GM21786 (cell line): ENCODE data around the gene RERE.
"Not testable (repeated sequence)": the region's sequence is repeated elsewhere in the genome, so short reads cannot be mapped to it uniquely, and the experiment has no call there.

Experiments used
- ATAC-seq: cut with Tn5 transposase; IDR thresholded peaks from one replicate; pipeline ENCODE4 v1.9.1; 2021; ENCODE audit not compliant: unreplicated experiment

Gene RERE

DNA sequence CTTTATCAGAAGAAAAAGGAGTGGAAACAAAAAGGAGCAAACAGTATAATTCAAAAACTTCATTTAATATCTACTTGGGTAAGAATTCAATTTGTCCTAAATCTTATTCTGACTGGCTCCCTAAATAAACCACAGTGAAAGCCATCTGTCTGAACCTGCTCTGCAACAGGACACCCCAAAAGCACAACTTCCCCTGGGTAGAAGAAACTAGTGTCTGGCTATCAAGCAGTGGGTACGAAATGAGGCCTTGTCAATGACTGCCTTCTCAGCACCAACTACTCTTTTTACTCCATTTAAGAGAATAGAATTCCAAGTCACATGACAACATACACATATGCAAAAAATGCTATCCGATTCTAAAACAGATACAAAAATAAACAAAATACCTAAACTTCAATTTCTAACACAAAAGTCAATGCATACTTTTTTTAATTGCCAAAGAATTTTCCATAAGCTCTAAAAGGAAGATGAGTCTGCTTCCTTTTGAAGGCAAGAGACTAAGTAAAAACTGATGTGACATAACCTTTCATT, 292.7 kb downstream of the RERE start:
- ATAC-seq, result no peak

DNA sequence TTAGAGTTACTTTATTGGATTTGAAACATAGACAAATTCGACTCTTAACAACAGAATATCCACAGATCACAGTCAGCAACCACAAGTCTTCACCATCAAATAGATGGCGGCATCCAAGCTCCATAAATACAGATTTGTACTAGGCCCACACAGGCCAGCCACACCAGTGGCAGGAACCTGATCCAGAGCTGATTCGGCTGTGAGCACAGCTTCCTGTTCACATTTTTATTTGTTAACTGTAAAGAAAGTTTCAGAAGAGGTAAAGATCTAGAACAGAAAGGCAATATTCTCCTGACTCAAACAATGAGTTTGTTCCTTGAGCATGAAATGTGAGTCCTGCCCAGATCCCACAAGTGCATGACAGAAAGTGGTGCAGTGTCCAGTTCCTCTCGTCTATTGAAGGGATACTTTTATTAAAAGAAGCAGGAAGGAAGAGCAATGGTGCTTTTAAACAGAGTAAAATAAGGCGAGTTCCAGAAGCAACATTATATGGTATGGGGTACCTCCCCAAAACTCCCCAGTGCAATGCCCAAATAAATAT, 293.7 kb downstream of the RERE start:
- no peak for ATAC-seq

DNA sequence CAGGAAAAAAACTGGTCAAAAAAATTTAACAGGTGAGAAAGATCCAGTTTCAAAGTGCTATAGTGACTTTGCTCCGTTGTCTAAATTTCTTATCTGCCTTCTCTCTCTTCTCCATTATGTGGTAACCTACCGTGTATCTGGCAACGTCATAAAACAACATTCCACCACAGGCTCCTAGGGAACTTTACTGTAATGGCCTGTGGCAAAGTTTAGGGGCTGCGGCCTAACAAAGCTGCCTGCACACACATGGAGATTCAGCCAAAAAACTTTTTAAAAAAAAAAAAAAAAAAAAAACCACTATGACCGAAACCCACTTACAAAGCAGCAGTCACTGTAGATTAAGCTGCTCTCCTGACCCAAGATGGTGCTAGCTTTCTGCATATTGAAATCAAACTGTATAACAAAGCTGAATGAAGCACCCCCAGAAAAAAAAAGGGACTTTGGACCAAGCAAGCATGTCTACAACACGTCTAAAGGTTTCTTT, 296.9 kb downstream of the RERE start:
- no peak for ATAC-seq

DNA sequence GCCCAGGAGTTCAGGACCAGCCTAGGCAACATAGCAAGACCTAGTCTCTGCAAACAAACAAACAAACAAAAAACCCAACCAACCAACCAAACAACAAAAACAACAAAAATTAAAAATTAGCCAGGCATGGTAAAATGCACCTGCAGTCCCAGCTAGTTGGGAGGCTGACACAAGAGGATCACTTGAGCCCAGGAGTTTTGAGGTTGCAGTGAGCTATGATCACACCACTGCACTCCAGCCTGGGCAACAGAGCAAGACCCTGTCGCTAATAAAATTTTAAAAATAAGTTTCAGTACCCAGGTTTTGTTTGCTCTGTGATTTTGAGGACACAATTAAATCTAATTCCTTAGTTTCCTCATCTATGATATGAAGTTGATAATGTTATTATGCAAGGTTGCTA, 298.3 kb downstream of the RERE start:
- no peak for ATAC-seq

DNA sequence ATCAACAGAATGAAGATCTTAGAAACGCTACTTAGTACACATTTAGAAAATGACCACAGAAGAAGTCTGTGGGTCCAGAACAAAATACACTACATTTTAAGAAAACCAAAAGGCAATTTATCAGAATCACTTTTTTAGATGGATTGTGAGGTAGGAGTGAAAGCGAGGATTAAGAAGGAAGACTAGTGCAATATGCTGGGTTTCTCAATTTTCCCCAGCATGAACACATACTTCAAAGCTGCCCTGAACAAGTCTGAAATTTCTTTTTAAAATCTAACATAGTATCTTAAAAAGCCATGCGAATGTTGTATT, 299.0 kb downstream of the RERE start:
- no peak for ATAC-seq

DNA sequence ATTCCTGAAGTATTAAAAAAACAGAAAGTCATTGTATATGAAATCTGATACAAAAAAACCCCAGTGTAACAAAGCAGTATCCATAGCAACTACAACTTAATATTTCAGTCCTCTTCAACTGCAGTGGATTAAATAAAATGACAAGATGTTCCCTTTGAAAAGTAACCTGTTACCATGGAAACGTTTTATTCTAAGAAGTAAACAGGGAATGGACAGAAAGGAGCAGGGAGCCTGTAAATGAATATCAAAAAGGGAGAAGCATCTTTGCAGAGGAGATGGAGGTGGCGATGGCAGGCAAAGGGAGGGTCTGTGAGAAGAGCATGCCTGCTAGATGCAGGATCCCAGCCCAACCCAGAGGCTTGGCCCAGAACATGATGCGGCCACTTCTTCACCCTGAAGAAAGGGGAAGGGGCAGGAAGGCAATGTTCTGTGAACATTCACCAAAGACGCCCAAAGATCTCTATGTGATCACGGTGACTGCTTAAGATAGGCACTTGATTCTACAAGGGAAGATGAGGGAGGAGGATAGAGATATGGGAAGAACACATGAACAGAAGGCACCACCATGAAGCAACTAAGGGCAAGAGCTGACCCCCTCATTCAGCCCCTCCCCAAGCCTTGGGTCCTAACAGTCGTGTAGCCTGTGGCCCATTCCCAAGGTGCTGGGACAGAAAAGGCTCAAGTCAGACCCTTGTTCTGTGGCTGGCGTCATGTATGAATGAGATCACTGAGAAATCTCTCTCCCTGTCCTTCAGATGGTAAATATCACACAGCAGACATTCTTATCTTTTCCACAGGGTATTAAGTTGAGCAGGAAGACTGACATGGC, 299.6 kb downstream of the RERE start:
- no peak for ATAC-seq

DNA sequence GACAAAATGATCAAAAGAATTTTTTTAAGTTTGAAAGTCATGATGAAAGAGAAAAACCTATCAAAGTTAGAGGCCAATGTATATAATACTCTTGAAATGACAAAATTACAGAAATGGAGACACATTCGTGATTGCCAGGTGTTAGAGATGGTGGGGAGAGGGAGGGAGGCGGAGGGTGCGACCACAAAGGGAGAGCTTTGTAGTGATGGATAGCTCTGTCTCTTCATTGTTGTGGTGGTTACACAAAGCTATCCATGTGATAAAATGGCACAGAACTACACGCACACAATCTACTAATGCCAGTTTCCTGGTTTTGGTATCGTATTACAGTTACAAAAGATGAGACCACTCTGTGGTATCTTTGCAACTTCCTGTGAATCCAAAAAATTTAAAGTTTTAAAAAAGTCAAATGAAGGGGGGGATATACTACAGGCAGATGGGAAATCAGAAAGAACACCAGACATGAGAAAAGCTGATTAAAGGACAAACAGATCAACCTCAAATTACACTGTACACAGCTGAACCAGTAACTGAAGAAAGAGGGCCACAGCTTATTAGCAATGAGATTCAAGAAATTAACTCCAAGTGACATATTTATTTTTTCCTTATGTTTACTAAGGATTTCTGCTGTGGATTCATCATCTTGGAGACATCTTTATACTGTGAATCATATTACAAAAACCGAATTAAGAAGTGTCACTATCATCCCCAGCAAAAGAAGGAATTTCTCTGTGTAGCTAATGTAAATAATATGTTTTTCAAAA, 300.5 kb downstream of the RERE start:
- ATAC-seq, result no peak

DNA sequence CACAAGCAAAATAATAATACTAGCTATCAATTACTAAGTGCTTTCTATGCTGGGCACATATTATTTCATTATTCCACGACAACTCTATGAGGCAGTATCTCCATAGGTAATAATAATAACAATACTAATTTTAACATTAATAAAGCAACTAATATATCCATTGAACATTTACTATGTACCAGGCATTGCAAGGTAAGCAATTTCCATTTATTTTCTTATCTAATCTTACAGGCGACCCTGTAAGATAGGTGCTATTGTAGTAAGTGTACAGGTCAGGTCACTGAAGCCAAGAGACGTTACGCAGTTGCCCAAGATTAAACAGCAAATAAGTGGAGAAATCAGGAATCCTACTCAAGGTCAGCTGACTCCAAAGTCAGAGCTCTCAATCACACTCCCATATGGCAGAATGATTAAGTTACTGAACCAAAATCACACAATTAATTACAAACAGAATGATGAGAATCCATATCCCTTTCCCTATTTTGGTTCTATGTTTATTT, 301.1 kb downstream of the RERE start:
- ATAC-seq, result no peak

DNA sequence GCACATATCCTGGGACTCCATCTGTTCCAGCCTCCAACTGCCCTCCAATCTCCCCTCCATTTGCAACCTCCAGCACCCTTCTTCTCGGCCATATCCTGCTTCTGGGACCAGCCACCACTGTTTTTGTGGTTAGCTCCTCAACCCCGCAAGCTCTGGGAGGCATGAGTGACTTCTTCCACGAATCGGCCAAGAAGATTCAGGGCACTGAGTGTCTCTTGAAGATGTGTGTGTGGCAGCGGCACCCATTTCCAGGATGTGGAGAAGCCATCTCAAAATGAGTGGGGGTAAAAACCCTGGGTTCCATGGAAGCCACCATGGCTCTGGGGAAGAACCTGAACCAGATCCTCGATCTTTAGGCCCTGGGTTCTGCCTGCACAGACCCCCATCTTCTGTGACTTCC, 304.9 kb downstream of the RERE start:
- no peak for ATAC-seq

DNA sequence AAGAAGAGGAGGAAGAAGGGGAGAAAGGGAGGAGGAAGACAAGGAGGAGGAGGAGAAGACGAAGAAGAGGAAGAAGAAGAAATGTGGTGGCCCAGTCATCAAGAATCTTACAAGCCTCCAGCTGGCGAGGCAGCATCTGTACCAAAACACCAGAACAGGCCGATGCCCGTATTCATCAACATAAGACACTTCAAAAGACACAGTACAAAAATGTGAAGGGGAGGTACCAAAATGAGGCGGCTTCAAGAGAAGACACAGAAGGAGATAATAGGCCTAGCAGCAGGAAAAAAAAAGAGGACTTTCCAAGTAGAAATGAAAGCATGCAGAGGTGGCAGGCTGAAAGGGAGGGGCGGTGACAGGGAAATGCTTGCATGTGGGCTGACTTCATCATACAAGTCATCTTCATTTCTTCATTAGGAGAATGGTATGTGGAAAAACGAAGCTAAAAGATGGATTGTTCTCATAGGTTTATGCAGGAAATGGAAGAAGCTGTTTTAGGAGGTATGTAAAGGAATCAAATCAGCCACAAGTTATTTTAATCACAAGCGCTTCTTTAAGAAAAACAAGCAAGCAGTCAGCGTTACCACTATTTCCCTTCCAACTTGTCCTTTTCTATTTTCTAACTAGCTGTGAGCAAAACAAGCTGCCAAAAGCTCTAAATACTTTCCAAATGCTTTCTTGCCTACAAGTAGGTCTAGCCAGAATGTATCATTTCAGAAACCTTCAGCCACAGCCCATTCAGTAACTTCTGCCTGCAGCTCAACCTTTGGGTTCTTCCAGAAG, 307.2 kb downstream of the RERE start:
- no peak for ATAC-seq

DNA sequence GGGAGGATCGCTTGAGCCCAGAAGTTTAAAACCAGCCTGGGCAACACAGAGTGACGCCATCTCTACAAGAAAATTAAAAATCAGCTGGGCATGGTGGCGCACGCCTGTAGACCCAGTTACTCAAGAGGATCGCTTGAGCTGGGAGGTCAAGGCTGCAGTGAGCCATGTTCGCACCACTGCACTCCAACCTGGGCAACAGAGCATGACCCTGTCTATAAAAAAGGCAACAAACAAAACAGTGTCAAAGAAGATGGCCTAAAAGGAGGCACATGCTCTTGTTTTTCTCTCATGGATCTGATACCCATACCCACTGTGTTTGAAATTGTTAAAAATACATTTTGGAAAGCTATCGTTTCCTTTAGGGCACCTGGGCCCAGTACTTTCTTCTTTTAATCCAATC, 307.9 kb downstream of the RERE start:
- no peak for ATAC-seq

DNA sequence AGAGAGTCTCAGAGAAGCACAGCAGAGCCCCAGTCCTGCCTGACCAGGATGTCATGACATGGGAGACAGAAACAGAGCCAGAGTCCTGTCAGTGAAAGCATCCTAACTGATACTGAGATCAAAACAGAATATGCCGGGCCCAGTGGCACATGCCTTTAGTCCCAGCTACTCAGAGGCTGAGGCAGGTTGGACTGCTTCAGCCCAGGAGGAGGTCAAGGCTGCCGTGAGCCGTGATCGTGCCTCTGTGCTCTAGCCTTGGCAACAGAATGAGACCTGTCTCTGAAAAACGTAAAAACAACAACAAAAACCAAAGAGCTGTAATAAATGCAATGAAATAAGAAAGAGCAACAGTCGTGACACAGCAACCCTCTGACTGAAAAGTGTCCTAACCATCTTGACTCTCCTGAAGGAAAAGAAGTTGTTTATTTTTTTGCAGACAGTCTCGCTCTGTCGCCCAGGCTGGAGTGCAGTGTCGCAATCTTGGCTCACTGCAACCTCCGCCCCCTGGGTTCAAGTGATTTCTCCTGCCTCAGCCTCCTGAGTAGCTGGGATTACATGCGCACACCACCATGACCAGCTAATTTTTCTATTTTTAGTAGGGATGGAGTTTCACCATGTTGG, 310.3 kb downstream of the RERE start:
- no peak for ATAC-seq

DNA sequence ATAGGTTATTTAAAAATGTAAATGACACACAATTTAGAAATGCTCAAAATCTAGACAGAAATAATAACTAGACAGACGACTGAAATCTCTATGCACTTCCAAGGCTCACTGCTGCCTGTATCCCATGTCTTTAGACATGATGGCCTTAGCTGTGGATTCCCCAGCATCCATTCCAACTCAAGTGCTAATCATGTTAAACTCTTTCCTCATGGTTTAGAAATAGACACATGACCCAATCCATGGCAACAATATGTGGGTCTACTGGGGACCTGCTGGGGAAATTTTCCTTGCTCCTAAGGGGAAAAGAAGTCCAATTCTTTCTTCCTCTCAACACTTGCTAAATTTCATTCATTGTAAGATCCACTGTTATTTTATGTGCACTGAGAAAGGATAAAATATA, 311.0 kb downstream of the RERE start:
- no peak for ATAC-seq

DNA sequence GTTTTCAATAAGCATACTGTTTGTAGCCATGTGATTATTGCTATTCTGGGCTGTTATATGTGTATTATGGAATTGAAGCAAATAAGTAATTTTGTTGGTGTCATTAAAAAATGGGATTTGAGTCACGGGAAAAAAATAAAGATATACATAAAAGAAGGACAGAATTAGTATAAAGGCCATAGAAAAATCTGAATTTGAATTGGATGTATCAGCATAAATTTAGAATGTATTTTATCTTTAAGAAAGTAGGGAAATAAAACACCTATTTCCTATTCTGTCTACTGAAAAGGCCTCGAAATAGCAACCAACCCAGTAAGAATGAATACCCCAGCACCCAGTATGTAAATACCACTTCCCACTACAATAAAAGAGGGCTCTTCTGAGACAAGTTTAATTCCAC, 313.6 kb downstream of the RERE start:
- ATAC-seq, result no peak

DNA sequence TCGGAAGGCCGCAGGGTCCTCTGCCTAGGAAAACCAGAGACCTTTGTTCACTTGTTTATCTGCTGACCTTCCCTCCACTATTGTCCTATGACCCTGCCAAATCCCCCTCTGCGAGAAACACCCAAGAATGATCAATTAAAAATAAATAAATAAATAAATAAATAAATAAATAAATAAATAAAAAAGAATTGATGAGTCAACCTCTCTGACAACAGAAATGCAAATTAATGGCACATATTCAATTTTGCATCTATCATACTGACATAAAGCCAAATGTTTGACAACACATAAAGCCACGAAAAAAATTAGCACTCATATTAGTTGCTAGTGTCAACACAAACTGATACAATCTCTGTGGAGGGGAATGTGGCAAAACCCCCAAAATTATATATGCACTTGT, 314.5 kb downstream of the RERE start:
- ATAC-seq, result not testable (repeated sequence)

DNA sequence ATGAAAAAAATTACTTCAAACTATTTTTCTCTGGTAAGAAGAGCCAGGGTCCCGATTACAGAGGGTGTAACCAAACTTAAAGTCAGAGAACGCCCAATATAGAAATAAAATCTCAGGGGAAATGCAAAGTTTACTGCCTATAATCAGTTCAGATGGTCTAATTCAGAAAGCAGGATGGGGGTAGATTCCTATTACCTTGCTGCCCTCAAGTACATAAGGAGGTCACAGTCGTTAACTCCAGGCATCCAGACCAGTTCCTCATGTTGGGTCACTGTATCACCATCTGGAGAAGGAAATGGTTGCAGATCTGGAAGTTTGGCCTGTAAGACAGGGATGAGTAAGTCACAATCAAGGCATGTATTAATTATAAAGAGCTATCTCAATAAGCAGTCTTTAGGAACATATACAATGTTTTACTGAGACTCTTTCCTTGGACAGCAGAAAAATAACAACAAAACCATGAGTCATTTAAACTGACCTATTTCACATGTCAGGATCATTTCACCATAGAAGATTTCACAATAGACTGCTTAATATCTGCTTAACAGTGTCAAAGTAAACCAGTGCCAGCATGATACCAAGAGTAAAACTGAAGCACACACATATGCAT, 320.1 kb downstream of the RERE start:
- ATAC-seq, result no peak

DNA sequence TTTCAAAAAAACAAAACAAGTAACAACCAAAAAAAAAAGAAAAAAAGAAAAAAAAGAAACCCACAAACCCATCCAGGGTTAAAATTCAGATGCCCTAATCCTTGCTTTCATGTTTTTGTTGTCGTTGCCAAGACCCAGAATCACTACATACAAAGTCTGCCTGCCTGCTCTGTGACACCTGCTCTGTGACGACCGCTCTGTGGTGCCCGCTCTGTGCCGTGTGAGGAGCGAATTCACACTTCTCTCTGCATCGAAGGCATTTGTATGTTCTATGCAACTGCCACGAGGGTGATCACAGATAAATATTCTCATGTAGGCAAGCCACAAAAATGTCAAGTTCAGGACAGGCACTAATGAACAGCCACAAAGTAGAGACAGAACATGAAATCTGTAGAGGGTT, 321.0 kb downstream of the RERE start:
- peak; percentile 49 for ATAC-seq

DNA sequence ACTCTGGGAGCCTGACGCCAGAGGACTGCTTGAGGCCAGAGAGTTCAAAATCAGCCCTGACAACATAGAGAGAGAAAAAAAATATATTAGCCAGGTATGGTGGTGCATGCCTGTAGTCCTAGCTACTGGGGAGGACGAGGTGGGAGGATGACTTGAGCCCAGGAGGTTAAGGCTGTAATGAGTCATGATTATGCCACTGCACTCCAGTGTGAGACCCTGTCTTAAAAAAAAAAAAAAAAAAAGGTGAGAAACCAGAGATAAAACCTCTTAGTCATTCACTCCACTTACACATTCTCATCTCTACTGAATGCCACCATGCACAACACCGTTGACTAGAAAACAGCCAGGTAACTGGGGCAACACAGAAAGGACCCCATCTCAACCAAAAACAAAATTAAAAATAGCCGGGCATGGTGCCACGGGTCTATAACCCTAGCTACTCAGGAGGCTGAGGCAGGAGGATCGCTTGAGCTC, 321.5 kb downstream of the RERE start:
- ATAC-seq, result peak; percentile 37

DNA sequence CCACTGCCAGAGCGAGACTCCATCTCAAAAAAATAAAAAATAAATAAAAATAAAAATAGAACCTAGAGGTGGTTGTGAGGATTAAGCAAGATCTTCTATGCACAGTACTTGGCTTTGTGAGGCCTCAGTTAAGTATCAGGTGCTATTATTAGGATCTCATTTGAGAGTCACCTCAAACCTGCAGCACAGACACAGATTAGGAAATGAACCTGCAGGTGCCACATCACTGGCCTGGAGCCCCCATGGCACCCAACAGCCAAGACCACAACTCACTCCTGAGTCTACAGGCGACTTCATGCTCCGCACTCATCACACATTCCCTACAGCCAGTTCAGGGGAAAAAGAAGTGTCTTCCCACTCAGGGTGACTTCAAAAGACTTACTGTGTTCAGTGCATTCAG, 322.8 kb downstream of the RERE start:
- no peak for ATAC-seq
